Measurements from ENCODE around the gene PRR33.

The PRR33 gene

DNA sequence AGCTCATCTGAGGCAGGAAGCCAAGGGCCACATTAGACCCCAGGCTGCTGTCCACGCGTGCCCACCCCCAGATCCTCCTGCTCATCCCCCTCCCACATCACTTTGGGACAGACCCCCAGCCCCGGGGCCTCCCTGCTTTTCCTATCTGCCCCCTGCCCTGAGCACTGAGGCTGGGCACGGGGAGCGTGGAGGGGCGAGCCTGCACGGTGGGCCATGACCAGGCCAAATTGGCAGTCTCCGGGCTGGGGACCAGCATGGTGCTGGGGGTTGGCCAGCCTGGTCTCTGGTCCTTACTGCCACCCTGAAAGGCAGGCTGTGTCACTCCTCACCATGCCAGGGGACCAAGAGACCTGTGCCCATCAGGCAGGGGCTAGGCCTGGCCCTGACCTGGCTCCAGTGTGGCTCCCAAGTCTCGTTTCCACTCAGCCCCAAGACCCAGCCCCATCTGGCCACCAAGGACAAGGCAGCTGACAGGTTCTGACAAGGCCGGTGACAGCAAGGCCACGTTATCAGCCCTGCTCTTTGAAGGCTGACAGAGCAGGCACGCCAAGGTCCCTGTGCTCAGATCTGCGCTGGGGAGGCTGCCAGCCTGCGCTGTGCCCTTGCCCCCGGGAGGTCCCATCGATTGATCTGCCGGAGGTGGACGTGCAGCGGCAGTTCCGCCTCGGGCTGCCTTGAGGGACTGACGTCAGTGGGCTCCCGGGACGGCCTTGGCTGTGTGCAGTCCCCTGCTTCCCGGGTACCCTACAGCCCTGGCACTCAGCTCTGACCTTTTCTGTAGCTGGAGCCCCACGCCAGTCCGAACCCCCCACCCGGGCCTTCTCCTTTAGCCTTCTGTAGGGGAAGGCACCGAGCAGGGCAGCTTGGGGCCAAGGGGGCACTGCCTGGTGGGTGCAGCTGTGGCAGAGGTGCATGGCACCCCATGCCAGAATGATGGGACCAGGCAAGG, 49.3 kb downstream of the PRR33 start:
- H3K4me3 ChIP-seq (ENCODE audit: low read length): no peak overlapping the region
- no peaks in the 10 kb centered on the region for H3K9me3 ChIP-seq (ENCODE audit: control insufficient read depth, insufficient read depth, low read length)
- H4K20me1 ChIP-seq (ENCODE audit: control insufficient read depth, insufficient read depth, low read depth, low read length): no peaks in the 10 kb centered on the region
- H3K27me3 ChIP-seq (ENCODE audit: control insufficient read depth, low read length): peaks cover 9% of the 10 kb centered on the region; the same call in 1 of the 2 replicates
- TF ChIP-seq, protein P1, sequence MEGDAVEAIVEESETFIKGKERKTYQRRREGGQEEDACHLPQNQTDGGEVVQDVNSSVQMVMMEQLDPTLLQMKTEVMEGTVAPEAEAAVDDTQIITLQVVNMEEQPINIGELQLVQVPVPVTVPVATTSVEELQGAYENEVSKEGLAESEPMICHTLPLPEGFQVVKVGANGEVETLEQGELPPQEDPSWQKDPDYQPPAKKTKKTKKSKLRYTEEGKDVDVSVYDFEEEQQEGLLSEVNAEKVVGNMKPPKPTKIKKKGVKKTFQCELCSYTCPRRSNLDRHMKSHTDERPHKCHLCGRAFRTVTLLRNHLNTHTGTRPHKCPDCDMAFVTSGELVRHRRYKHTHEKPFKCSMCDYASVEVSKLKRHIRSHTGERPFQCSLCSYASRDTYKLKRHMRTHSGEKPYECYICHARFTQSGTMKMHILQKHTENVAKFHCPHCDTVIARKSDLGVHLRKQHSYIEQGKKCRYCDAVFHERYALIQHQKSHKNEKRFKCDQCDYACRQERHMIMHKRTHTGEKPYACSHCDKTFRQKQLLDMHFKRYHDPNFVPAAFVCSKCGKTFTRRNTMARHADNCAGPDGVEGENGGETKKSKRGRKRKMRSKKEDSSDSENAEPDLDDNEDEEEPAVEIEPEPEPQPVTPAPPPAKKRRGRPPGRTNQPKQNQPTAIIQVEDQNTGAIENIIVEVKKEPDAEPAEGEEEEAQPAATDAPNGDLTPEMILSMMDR (IDR thresholded peaks at IDR 0.05; ENCODE audit: low read depth, low read length, poor library complexity, severe bottlenecking): no peak
- TF ChIP-seq EZH2phosphoT487 (IDR thresholded peaks at IDR 0.05; ENCODE audit: borderline replicate concordance, low read length): no peak
- H3K4me2 ChIP-seq (ENCODE audit: low read length): no peak overlapping the region
- no peaks in the 10 kb centered on the region for H3K36me3 ChIP-seq (ENCODE audit: control insufficient read depth, low read length)
- H3K9me2 ChIP-seq (replicated peaks; ENCODE audit: control insufficient read depth, low read length): no peaks in the 10 kb centered on the region
- no peaks in the 10 kb centered on the region for H3K79me2 ChIP-seq (ENCODE audit: control insufficient read depth, low read length)
- H3F3A ChIP-seq (ENCODE audit: control insufficient read depth, insufficient read depth): 0 out of 2 replicates have a peak, but pooled peaks cover 2% of the 10 kb centered on the region
- H3K4me1 ChIP-seq (ENCODE audit: control insufficient read depth, low read length): peaks cover 50% of the 10 kb centered on the region
- no peak overlapping the region for H3K27ac ChIP-seq (ENCODE audit: low read depth, low read length)

DNA sequence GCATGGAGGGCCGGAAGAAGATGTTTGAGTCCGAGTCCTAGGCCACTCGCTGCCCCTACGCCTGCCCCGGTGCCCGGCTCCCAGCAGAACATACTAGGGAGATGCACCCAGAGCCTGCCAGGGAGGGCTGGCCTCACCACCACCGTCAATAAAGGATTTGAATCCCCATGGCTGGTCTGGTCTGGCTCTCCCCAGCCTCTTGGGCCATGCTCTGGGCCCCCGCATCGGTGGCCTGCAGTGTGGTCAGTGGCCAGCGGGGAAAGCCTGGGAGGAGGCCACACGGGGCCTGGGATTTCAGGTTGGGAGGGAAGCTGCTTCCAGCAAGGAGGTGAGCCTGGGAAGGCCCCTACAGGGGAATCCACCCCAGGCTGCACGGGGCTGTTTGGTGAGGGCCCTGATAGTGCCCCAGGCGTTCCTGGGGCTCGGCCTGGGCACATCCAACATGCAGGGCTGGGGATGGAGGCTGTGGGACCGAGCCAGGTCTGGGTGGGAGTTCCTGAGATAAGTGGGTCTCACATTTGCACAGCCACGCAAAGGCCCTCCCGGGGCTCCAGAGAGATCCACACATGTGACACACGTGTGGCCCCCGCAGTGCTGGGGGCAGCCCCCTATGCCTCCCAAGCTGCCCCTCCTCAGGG, 50.1 kb downstream of the PRR33 start:
- no peak for TF ChIP-seq EZH2phosphoT487 (IDR thresholded peaks at IDR 0.05; ENCODE audit: borderline replicate concordance, low read length)
- TF ChIP-seq, protein P1 (IDR thresholded peaks at IDR 0.05; ENCODE audit: low read depth, low read length, poor library complexity, severe bottlenecking): no peak
- H3K9me3 ChIP-seq (ENCODE audit: control insufficient read depth, insufficient read depth, low read length): no peaks in the 10 kb centered on the region
- peaks cover 50% of the 10 kb centered on the region for H3K4me1 ChIP-seq (ENCODE audit: control insufficient read depth, low read length)
- H3K79me2 ChIP-seq (ENCODE audit: control insufficient read depth, low read length): no peaks in the 10 kb centered on the region
- no peaks in the 10 kb centered on the region for H3K36me3 ChIP-seq (ENCODE audit: control insufficient read depth, low read length)
- no peak overlapping the region for H3K27ac ChIP-seq (ENCODE audit: low read depth, low read length)
- H3K4me3 ChIP-seq (ENCODE audit: low read length): no peak overlapping the region
- no peaks in the 10 kb centered on the region for H3K9me2 ChIP-seq (replicated peaks; ENCODE audit: control insufficient read depth, low read length)
- H3K4me2 ChIP-seq (ENCODE audit: low read length): no peak overlapping the region
- no peaks in the 10 kb centered on the region for H4K20me1 ChIP-seq (ENCODE audit: control insufficient read depth, insufficient read depth, low read depth, low read length)
- peaks cover 9% of the 10 kb centered on the region; the same call in 1 of the 2 replicates for H3K27me3 ChIP-seq (ENCODE audit: control insufficient read depth, low read length)
- 0 out of 2 replicates have a peak, but pooled peaks cover 2% of the 10 kb centered on the region for H3F3A ChIP-seq (ENCODE audit: control insufficient read depth, insufficient read depth)

DNA sequence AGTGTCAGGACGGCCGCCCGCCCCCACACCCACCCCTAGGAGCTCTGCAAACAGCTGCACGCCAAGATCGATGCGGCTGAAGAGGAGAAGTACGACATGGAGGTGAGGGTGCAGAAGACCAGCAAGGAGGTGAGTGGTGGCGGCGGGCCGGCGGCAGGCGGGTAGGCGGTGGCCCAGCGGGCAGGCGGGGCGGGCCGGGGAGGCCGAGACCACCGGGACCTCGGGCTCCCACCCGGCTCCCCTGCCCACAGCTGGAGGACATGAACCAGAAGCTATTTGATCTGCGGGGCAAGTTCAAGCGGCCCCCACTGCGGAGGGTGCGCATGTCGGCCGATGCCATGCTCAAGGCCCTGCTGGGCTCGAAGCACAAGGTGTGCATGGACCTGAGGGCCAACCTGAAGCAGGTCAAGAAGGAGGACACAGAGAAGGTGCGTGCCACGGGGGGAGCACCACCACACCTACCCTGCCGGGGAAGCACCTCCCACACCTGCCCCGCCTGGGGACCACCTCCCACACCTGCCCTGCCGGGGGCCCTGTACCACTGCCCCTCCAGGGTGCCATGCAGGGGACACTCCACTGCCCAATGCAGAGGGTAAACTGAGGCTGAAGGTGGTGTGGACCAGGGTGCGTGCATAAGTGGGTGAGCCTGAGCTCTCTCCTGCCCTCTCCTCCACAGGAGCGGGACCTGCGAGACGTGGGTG, 50.8 kb downstream of the PRR33 start:
- no peaks in the 10 kb centered on the region for H3K9me2 ChIP-seq (replicated peaks; ENCODE audit: control insufficient read depth, low read length)
- 0 out of 2 replicates have a peak, but pooled peaks cover 2% of the 10 kb centered on the region for H3F3A ChIP-seq (ENCODE audit: control insufficient read depth, insufficient read depth)
- H3K36me3 ChIP-seq (ENCODE audit: control insufficient read depth, low read length): no peaks in the 10 kb centered on the region
- no peaks in the 10 kb centered on the region for H4K20me1 ChIP-seq (ENCODE audit: control insufficient read depth, insufficient read depth, low read depth, low read length)
- H3K27me3 ChIP-seq (ENCODE audit: control insufficient read depth, low read length): peaks cover 9% of the 10 kb centered on the region; the same call in 1 of the 2 replicates
- TF ChIP-seq, protein P1 (IDR thresholded peaks at IDR 0.05; ENCODE audit: low read depth, low read length, poor library complexity, severe bottlenecking): no peak
- no peak for TF ChIP-seq EZH2phosphoT487 (IDR thresholded peaks at IDR 0.05; ENCODE audit: borderline replicate concordance, low read length)
- H3K4me1 ChIP-seq (ENCODE audit: control insufficient read depth, low read length): peaks cover 50% of the 10 kb centered on the region
- no peak overlapping the region for H3K4me2 ChIP-seq (ENCODE audit: low read length)
- no peak overlapping the region for H3K27ac ChIP-seq (ENCODE audit: low read depth, low read length)
- no peaks in the 10 kb centered on the region for H3K9me3 ChIP-seq (ENCODE audit: control insufficient read depth, insufficient read depth, low read length)
- H3K79me2 ChIP-seq (ENCODE audit: control insufficient read depth, low read length): no peaks in the 10 kb centered on the region
- no peak overlapping the region for H3K4me3 ChIP-seq (ENCODE audit: low read length)
